H1 (cell line): ENCODE data around the gene DHRS4. TPM values are rescaled to one million over a fixed set of nuclear protein-coding genes. Genes with fewer than 3 reads are reported as not detected.

Experiments
- CTCF ChIA-PET: fragments of 300-600 bp; sonication (Branson Sonifier 250); formaldehyde crosslinking; loops from one replicate; lab custom pipeline; 2021; ENCODE audit not compliant: partially characterized antibody; lab: Charles Lee
- POLR2A ChIA-PET: fragments of 300-600 bp; sonication (Branson Sonifier 250); formaldehyde crosslinking; loops from one replicate; lab custom pipeline; 2021; ENCODE audit warnings: inconsistent platforms; ENCODE audit not compliant: partially characterized antibody; lab: Charles Lee
- DNase-seq, 2 experiments: peaks; one replicate each; pipeline versions ENCODE4 v3.0.0 to v3.0.0-alpha.2; 2010 to 2022; ENCODE audit warnings: low spot score in 2 of 2, low read depth in 1 of 2, mixed read lengths in 1 of 2
- FAIRE-seq: peaks from 2 replicates; lab custom pipeline; 2011; peaks lifted over from hg19 to GRCh38; lab: Jason Lieb, UNC
- H2AFZ ChIP-seq: 2 replicates; pipeline ENCODE4 v1.8.1; 2012; ENCODE audit warnings: low read length, inconsistent platforms
- H2AK5ac ChIP-seq: 2 replicates; pipeline ENCODE4 v1.6.1; 2013; ENCODE audit warnings: low read depth, low read length
- H2BK120ac ChIP-seq: replicated peaks from 2 replicates; pipeline ENCODE3; 2013; ENCODE audit warnings: low read depth, low read length, inconsistent platforms
- H2BK12ac ChIP-seq: 2 replicates; pipeline ENCODE4 v1.6.1; 2013; ENCODE audit warnings: low read depth, low read length
- H2BK15ac ChIP-seq: 2 replicates; pipeline ENCODE4 v1.6.1; 2013; ENCODE audit warnings: low read length
- H2BK20ac ChIP-seq: 2 replicates; pipeline ENCODE4 v1.6.1; 2013; ENCODE audit warnings: low read length
- H2BK5ac ChIP-seq: 2 replicates; pipeline ENCODE4 v1.6.1; 2013; ENCODE audit warnings: low read depth, low read length
- H3K14ac ChIP-seq: 2 replicates; pipeline ENCODE4 v1.6.1; 2013; ENCODE audit warnings: inconsistent platforms; ENCODE audit not compliant: insufficient read length
- H3K18ac ChIP-seq: 2 replicates; pipeline ENCODE4 v1.6.1; 2013; ENCODE audit warnings: low read length; ENCODE audit errors: extremely low read depth
- H3K23ac ChIP-seq: 2 replicates; pipeline ENCODE4 v1.6.1; 2013; ENCODE audit warnings: inconsistent platforms; ENCODE audit not compliant: insufficient read length
- H3K23me2 ChIP-seq: 2 replicates; pipeline ENCODE4 v1.6.1; 2013; ENCODE audit warnings: low read depth, low read length
- H3K27ac ChIP-seq: 2 replicates; pipeline ENCODE4 v1.6.1; 2011; ENCODE audit warnings: low read depth, low read length, inconsistent platforms
- H3K27me3 ChIP-seq, 4 experiments: replicated peaks in 1 of 4; 1 replicate in 1 of 4; 2 replicates in 3 of 4; pipeline versions ENCODE4 v1.6.1 to v1.8.1; 2011 to 2013; ENCODE audit warnings: low read length in 3 of 4, mild to moderate bottlenecking in 3 of 4, inconsistent platforms in 2 of 4, mixed read lengths in 2 of 4, moderate library complexity in 1 of 4; ENCODE audit not compliant: control insufficient read depth in 3 of 4, insufficient read depth in 3 of 4; ENCODE audit errors: extremely low read depth in 1 of 4
- H3K36me3 ChIP-seq, 4 experiments: 2 replicates each; pipeline versions ENCODE4 v1.6.1 to v1.8.1; 2011 to 2013; ENCODE audit warnings: mild to moderate bottlenecking in 4 of 4, low read length in 3 of 4, moderate library complexity in 2 of 4, control low read depth in 1 of 4, inconsistent platforms in 1 of 4; ENCODE audit not compliant: insufficient read depth in 4 of 4, control insufficient read depth in 2 of 4
- H3K4ac ChIP-seq: replicated peaks from 2 replicates; pipeline ENCODE3; 2013; ENCODE audit warnings: low read length, low read depth, mixed read lengths, inconsistent platforms; ENCODE audit not compliant: insufficient read length
- H3K4me1 ChIP-seq, 4 experiments: replicated peaks in 1 of 4; 1 replicate in 1 of 4; 2 replicates in 3 of 4; pipeline versions ENCODE4 v1.6.1 to v1.8.1; 2011 to 2013; ENCODE audit warnings: low read length in 3 of 4, inconsistent platforms in 2 of 4, mixed read lengths in 1 of 4; ENCODE audit not compliant: insufficient read depth in 4 of 4, control insufficient read depth in 3 of 4
- H3K4me2 ChIP-seq, 2 experiments: 2 replicates each; pipeline versions ENCODE4 v1.6.1 to v1.8.1; 2011 to 2013; ENCODE audit warnings: low read depth in 2 of 2, low read length in 2 of 2, control low read depth in 1 of 2, inconsistent platforms in 1 of 2, mild to moderate bottlenecking in 1 of 2; ENCODE audit not compliant: insufficient read depth in 1 of 2
- H3K4me3 ChIP-seq, 4 experiments: fragments of 200-600, 300-600 bp in 1 of 4; sonication (generic), shearing (Covaris generic), sonication (Bioruptor Twin) in 1 of 4; 2 replicates each; pipeline versions ENCODE4 v1.5.1 to v1.8.1; 2011 to 2016; ENCODE audit warnings: low read length in 4 of 4, low read depth in 3 of 4, control low read depth in 2 of 4, inconsistent platforms in 2 of 4, mild to moderate bottlenecking in 2 of 4, mixed read lengths in 1 of 4, moderate library complexity in 1 of 4; ENCODE audit not compliant: insufficient read depth in 2 of 4; ENCODE audit errors: extremely low read depth in 1 of 4
- H3K56ac ChIP-seq: replicated peaks from 2 replicates; pipeline ENCODE3; 2013; ENCODE audit warnings: low read depth, mild to moderate bottlenecking, mixed read lengths, low read length, inconsistent platforms; ENCODE audit not compliant: insufficient read length
- H3K79me1 ChIP-seq: 2 replicates; pipeline ENCODE4 v1.6.1; 2013; ENCODE audit warnings: low read depth, low read length, control low read depth
- H3K79me2 ChIP-seq, 2 experiments: 2 replicates each; pipeline versions ENCODE4 v1.6.1 to v1.8.1; 2012 to 2013; ENCODE audit warnings: low read length in 2 of 2, mild to moderate bottlenecking in 2 of 2, inconsistent platforms in 1 of 2; ENCODE audit not compliant: insufficient read depth in 2 of 2, control insufficient read depth in 1 of 2
- H3K9ac ChIP-seq, 4 experiments: replicated peaks in 1 of 4; 1 replicate in 1 of 4; 2 replicates in 3 of 4; pipeline versions ENCODE4 v1.6.1 to v1.8.1; 2011 to 2013; ENCODE audit warnings: low read depth in 3 of 4, low read length in 3 of 4, control low read depth in 2 of 4, mild to moderate bottlenecking in 2 of 4, moderate library complexity in 2 of 4, inconsistent platforms in 1 of 4; ENCODE audit errors: extremely low read depth in 1 of 4
- H3K9me3 ChIP-seq, 2 experiments: 2 replicates each; pipeline versions ENCODE4 v1.6.1 to v1.8.1; 2012 to 2013; ENCODE audit warnings: mild to moderate bottlenecking in 2 of 2, moderate library complexity in 2 of 2, control low read depth in 1 of 2, inconsistent platforms in 1 of 2, low read depth in 1 of 2, low read length in 1 of 2, mixed read lengths in 1 of 2; ENCODE audit not compliant: insufficient read depth in 2 of 2
- H4K20me1 ChIP-seq, 2 experiments: replicated peaks in 1 of 2; 2 replicates each; pipeline versions ENCODE3 to v1.8.1; 2011 to 2013; ENCODE audit warnings: inconsistent platforms in 2 of 2, low read length in 2 of 2, mild to moderate bottlenecking in 1 of 2; ENCODE audit not compliant: insufficient read depth in 2 of 2, control insufficient read depth in 1 of 2
- H4K5ac ChIP-seq: 2 replicates; pipeline ENCODE4 v1.6.1; 2013; ENCODE audit warnings: low read length, low read depth, mixed read lengths, inconsistent platforms; ENCODE audit not compliant: insufficient read length
- H4K8ac ChIP-seq: 2 replicates; pipeline ENCODE4 v1.8.0; 2013; ENCODE audit warnings: mild to moderate bottlenecking, moderate library complexity, low read length, inconsistent platforms; ENCODE audit not compliant: insufficient read depth; ENCODE audit errors: extremely low read depth
- H4K91ac ChIP-seq: replicated peaks from 2 replicates; pipeline ENCODE3; 2013; ENCODE audit warnings: low read length, mixed read lengths, inconsistent platforms; ENCODE audit not compliant: insufficient read length
- CBX8 ChIP-seq: fragments of 300-800, 300-1000 bp; sonication (generic); IDR thresholded peaks from 2 replicates; pipeline ENCODE4 v1.7.1; 2016; ENCODE audit warnings: low read depth, low read length, borderline replicate concordance
- CEBPB ChIP-seq: IDR thresholded peaks from 2 replicates; pipeline ENCODE4 v1.6.1; 2012; ENCODE audit warnings: low read depth, low read length
- CTBP2 ChIP-seq: IDR thresholded peaks from 2 replicates; pipeline ENCODE4 v1.7.0; 2011; ENCODE audit warnings: borderline replicate concordance, mild to moderate bottlenecking, moderate library complexity, mixed read lengths, low read length; ENCODE audit not compliant: insufficient read depth, insufficient read length
- CTCF ChIP-seq, 3 experiments: IDR thresholded peaks; 1 replicate in 2 of 3; 2 replicates in 1 of 3; pipeline versions ENCODE4 v1.5.1 to v1.6.1; 2011; ENCODE audit warnings: low read length in 3 of 3, mild to moderate bottlenecking in 3 of 3, inconsistent platforms in 2 of 3, low read depth in 1 of 3, moderate library complexity in 1 of 3; ENCODE audit not compliant: insufficient read depth in 1 of 3; ENCODE audit errors: control extremely low read depth in 1 of 3
- JUND ChIP-seq: IDR thresholded peaks from 2 replicates; pipeline ENCODE4 v1.6.1; 2011; ENCODE audit warnings: mild to moderate bottlenecking, improper control_type of control experiment, low read length
- PHF8 ChIP-seq: fragments of 200-600 bp; sonication (generic); conservative IDR thresholded peaks from 2 replicates; pipeline ENCODE4 v1.7.1; 2012; ENCODE audit warnings: low read depth, mild to moderate bottlenecking, inconsistent platforms, low read length, moderate library complexity
- POLR2A ChIP-seq, 2 experiments: IDR thresholded peaks; 1 replicate in 1 of 2; 2 replicates in 1 of 2; pipeline ENCODE4 v1.6.1; 2011; ENCODE audit warnings: low read depth in 2 of 2, low read length in 2 of 2, mild to moderate bottlenecking in 2 of 2; ENCODE audit errors: control extremely low read depth in 1 of 2
- POU5F1 ChIP-seq: IDR thresholded peaks from 2 replicates; pipeline ENCODE4 v1.6.1; 2011; ENCODE audit warnings: low read depth, mild to moderate bottlenecking, low read length, moderate library complexity
- RNF2 ChIP-seq: fragments of 200-900, 300-1000 bp; sonication (generic); IDR thresholded peaks from 2 replicates; pipeline ENCODE4 v1.7.1; 2016; ENCODE audit warnings: borderline replicate concordance, low read depth, mild to moderate bottlenecking, antibody characterized with exemption, low read length; ENCODE audit not compliant: poor library complexity, severe bottlenecking; ENCODE audit errors: missing control alignments
- RXRA ChIP-seq: IDR thresholded peaks from 2 replicates; pipeline ENCODE4 v1.6.1; 2011; ENCODE audit warnings: low read depth, mild to moderate bottlenecking, low read length, moderate library complexity; ENCODE audit not compliant: insufficient read depth
- SP2 ChIP-seq: IDR thresholded peaks from 2 replicates; pipeline ENCODE4 v1.6.1; 2012; ENCODE audit warnings: mild to moderate bottlenecking, low read length, inconsistent platforms
- SP4 ChIP-seq: IDR thresholded peaks from 2 replicates; pipeline ENCODE4 v1.6.1; 2012; ENCODE audit warnings: low read length, inconsistent platforms
- WGBS, 2 experiments: shearing (Covaris generic) in 1 of 2; methylation state at CpG; one replicate each; pipeline versions ENCODE4 v1.1.6 to v1.1.7; 2013 to 2015; ENCODE audit warnings: low lambda C conversion rate in 2 of 2, mixed read lengths in 2 of 2, inconsistent platforms in 1 of 2, low coverage in 1 of 2, missing lambda C conversion rate in 1 of 2; ENCODE audit not compliant: insufficient replicate concordance in 2 of 2, insufficient coverage in 1 of 2, insufficient read length in 1 of 2; ENCODE audit errors: extremely low coverage in 1 of 2, missing lambda C conversion rate in 1 of 2; 5-methylcytosine and 5-hydroxymethylcytosine counted together
- polyA plus RNA-seq, 7 experiments: library from polyadenylated mRNA; depleted of rRNA in 3 of 7; stranded (reverse) in 5 of 7; unstranded in 2 of 7; fragments of >200 nt in 5 of 7; fragments of 200-250 nt in 2 of 7; gene quantifications; 1 replicate in 5 of 7; 2 replicates in 1 of 7; 4 replicates in 1 of 7; pipeline versions ENCODE4 v1.2.1 to v1.2.3, GENCODE V29; 2011 to 2013; ENCODE audit warnings: missing spikeins in 2 of 7, mixed read lengths in 2 of 7
- total RNA-seq: library from RNA; stranded (reverse); fragmentation: NEBNext Ultra II Directional; extraction: Animal tissue kit (Norgen Biotek cat#: 25700); gene quantifications from 2 replicates; pipeline ENCODE4 v1.2.1, GENCODE V29; 2021

The DHRS4 gene
- total and polyA plus RNA-seq, 2 of the 8 experiments (the other 6 are each of a cell fraction or from before 2014, with no cell fraction given) = 11.7 to 16.2 TPM

DNA sequence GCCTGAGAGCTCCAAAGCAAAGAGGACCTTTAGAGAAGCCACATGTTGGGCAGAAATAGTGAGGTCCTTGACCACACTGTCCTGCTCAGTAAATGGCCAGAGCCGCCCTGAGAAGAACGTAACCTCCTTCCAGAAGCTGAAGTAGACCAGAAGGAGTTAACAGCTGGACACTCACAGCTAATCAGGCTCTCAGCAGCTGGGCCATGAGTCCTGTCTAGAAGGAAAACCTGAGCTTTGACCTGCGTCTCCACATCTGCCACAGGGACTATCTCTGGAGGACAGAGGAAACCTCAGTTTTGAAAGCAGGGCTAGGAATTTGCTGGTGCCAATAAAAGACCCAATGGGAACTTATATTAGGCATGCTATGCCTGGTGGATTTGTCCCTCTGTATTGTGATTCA, 12.3 kb upstream of the DHRS4 start:
- Histone ChIP-seq H2BK15ac (no peak overlapping the region), H2AK5ac (no peak overlapping the region), H3K18ac (no peak overlapping the region), H3K4me1 (no peaks in the 10 kb centered on the region; a peak in 1 of 7 replicates), H3K9ac (no peak overlapping the region), H4K5ac (no peak overlapping the region), H3K79me1 (no peaks in the 10 kb centered on the region), H3K23me2 (peaks cover 1% of the 10 kb centered on the region; the same call in 1 of the 2 replicates), H2BK5ac (no peak overlapping the region), H3K27me3 (no peaks in the 10 kb centered on the region), H4K8ac (no peak overlapping the region), H2BK12ac (no peak overlapping the region), H2BK20ac (no peak overlapping the region), H3K79me2 (no peaks in the 10 kb centered on the region), H2BK120ac (no peak overlapping the region), H3K27ac (no peak overlapping the region), H2AFZ (no peak overlapping the region), H4K20me1 (no peaks in the 10 kb centered on the region), H3K56ac (no peak overlapping the region), H3K4me3 (no peak overlapping the region), H4K91ac (no peak overlapping the region), H3K36me3 (no peaks in the 10 kb centered on the region), H3K9me3 (no peaks in the 10 kb centered on the region), H3K23ac (no peak overlapping the region), H3K4me2 (no peak overlapping the region), H3K4ac (no peak overlapping the region), H3K14ac (no peak overlapping the region)
- ChIA-PET POLR2A (interaction anchor here (0.6 kb wide), 1 partner anchor 462 kb away, joined by 6 read pairs; no protein-coding TSS in a partner anchor), CTCF (interaction anchor here (1.0 to 1.3 kb wide), 6 partner anchors 11 to 352 kb away, joined by 3 to 9 read pairs (median 3); no protein-coding TSS in a partner anchor)
- FAIRE-seq = no peak
- no peak for DNase-seq
- WGBS, 2 experiments = 73% methylated on average over 3 of the region's 3 CpGs; no CpG with 5 or more reads in 1 of the 2 experiments
- TF ChIP-seq JUND (no peak), PHF8 (no peak), SP4 (no peak), POU5F1 (no peak), RNF2 (no peak), SP2 (no peak), CTCF (IDR thresholded peaks at IDR 0.05; ENCODE audit: control extremely low read depth in 1 of 3, insufficient read depth in 1 of 3, low read depth in 1 of 3, low read length in 3 of 3) (no peak), POLR2A (IDR thresholded peaks at IDR 0.05; ENCODE audit: control extremely low read depth in 1 of 2, low read depth in 2 of 2, low read length in 2 of 2) (no peak), CEBPB (no peak), CTBP2 (no peak), CBX8 (no peak), RXRA (no peak)
